ENCODE results near the gene TMEM198.

GRCh38 chr2:219563271-219563928, 19.6 kb downstream of the TMEM198 start:
- TF ChIP-seq TAF1 (IDR thresholded peaks at IDR 0.05; ENCODE audit: low read depth, low read length) (no peak), POLR2A (IDR thresholded peaks at IDR 0.05; ENCODE audit: low read depth, low read length) (no peak)

Measured in GM12891 (cell line).